ENCODE measurements around the gene CCDC197.
A peak's percentile ranks its signal among the peaks of the same experiment; 100 is the strongest.

The CCDC197 gene

DNA sequence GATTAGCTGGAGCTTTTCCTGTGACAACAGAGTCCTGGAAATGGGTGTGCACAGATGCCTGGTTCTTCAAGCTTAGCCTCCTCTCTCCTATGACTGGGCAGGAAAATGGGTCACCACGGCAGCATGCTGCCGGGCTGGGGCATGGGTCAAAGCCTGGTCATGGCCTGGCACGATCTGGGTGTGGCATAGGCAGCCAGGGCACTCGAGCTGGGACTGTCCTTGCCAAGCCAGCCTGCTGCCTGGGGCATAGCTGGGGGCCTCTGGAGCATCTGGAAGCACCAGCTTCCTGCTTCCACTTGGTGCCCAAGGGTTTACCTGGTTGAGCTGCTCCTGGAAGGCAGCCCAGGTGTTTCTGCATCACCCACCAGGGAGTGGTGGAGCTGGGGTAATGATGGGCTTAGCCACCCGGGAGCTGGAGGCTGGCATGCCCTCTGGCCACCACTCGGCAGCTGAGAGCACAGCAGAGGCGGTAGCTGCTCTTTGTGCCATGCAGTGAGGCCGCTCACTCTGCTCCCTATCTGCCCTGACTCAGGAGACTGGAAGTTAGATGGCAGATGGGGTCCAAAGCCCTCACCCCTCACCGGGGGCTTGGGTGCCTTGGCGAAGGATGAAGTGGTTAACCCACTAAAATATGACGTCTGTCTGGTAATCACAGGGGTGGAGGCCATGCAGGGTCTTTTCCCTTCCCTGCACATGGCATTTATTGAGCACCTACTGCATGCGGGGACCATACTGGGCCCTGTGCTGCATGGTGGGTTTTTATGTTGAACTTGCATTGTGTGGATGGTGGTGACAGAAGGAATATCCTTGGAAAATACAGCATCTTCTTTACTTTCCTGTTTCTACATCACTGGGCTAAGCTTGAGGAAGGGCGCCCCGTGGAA is 30.7 kb downstream of the CCDC197 start:
- DNase-seq: no peak

DNA sequence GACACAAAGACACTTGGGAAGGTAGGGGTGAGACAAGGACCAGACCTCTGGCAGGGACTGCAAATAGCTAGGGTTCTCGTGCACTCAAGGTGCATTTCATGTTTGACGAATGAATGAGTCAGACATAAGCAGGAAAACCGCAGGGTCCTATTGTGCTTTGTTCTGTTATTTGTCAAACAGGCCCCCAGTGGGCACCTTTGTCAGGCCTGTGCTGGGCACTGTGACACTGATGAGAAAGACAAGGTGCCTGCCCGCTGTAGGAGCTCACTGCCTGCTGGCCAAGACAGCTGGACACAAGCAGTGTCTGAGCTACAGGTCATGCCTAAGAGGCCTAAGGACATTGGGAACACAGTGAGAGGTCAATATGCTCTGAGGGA is 31.3 kb downstream of the CCDC197 start:
- DNase-seq: no peak

DNA sequence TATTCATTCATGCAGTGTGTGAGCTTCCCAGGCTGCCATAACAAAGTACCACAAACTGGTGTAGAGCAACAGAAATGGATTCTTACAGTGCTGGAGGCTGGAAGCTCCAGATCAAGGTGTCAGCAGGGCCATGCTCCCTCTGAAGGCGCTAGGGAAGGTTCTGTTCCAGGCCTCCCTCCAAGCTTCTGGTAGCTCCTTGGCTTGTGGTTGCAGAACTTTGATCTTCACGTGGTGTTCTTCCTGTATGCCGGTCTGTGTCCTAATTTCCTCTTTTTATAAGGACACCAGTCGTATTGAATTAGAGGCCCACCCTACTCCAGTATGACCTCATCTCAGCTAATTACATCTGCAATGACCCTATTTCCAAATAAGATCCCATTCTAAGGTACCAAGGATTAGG is 32.2 kb downstream of the CCDC197 start:
- DNase-seq: no peak

DNA sequence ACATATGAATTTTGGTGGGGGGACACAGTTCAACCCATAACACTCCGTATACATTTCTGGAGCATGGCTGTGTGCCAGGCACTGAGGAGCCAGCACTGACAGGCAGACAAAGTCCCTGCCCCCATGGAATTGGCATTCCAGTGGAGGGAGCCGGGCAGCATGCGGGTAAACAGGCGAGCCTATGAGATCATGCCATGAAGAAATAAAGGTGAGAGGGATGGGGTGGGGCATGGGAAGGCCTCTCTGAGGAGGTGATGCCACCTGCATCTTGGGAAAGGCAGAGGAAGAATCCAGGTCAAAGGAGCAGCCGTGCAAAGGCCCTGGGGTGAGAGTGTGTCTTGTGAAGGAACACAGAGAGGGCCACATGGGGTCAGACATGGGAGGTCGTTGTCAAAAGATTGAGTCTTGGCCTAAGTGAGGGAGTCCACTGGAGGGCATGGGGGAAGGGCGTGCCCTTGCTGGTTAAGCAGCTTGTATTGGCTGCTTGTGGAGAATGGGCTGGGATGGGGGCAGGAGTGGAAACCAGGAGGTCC is 32.6 kb downstream of the CCDC197 start:
- no peak for DNase-seq

DNA sequence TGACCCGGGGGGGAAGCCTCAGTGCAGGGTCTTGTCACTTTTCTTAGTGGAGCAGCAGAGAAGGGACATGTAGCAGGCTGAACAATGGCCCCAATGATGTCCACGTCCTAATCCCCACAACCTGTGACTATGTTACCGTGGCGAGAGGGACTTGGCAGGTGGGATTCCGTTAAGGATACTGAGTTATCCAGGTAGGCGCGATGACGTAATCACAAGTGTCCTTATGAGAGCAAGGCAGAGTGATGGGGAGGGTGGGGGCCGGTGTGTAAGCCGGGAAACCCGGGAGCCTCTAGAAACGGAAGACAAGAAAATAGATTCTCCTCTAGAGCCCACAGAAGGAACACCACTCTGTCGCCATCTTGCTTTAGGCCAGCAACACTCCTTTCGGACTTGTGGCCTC is 33.5 kb downstream of the CCDC197 start:
- DNase-seq: no peak

DNA sequence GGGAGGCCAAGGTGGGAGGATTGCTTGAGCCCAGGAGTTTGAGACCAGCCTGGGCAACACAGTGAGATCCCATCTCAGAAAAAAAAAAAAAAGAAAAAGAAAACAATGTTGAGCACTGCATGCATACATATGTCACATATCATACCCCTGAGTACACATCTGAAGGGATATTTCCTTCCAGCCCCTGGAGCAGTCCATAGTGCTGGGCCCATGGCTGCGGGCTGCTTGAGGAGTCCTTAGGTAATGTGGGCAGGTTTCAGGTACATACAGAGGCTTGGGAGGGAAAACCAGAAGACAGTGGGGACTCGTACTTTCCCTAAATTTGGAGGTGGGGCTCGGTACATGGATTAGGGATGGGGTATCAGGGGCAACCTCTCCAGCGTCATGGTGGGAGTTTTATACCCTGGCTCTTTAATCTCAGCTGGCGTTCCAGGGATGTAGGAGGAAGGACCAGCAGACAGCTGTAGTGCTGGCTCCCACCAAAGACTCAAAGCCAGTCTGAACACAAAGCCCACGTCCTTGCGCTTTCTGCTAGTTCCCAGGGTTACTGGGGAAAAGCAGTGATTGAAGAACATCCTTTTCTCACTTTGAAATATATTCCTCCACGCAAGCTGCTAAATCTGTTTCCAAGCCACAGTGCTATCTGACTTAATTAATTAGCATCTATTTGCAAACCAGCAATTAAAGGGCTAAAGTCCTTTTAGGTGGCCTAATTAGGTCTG is 34.2 kb downstream of the CCDC197 start:
- no peak for DNase-seq

DNA sequence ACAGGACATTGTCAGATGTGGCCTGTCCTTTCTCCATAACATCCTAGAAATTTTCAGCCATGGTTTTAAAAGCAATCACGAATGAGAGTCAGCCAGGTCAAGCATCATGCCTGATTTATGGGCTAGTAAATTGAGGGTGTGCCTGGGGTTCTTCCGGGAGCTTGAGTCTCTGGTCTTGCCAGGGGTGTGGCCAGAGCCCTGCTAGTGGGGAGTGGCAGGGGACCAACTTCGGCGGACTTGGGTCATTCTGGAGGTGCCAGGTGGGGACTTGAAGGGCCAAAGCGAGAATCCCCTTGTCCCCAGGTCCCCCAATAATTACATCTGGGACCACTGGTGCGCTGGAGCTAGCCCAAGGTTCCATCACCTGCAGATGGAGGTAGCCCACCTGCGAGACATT is 34.8 kb downstream of the CCDC197 start:
- no peak for DNase-seq

DNA sequence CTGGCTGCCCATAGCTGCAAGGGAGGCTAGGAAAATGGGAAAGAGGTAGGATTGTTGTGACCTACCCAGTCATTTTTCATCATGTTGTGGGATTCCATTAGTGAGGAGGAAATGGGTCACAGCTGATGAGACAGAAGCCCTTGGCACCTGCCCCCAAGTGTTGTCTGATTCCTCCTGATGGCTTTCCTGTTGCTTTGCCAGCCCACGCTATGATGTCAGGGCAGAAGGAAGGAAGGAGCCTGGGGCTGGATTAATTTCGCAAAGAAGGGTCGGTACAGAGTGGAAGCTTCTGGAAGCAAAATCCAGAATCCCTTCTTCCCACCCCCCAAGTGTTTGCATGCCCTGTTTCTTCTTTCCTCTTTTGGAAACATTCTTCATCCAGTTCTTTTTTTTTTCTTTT is 37.8 kb downstream of the CCDC197 start:
- no peak for DNase-seq

DNA sequence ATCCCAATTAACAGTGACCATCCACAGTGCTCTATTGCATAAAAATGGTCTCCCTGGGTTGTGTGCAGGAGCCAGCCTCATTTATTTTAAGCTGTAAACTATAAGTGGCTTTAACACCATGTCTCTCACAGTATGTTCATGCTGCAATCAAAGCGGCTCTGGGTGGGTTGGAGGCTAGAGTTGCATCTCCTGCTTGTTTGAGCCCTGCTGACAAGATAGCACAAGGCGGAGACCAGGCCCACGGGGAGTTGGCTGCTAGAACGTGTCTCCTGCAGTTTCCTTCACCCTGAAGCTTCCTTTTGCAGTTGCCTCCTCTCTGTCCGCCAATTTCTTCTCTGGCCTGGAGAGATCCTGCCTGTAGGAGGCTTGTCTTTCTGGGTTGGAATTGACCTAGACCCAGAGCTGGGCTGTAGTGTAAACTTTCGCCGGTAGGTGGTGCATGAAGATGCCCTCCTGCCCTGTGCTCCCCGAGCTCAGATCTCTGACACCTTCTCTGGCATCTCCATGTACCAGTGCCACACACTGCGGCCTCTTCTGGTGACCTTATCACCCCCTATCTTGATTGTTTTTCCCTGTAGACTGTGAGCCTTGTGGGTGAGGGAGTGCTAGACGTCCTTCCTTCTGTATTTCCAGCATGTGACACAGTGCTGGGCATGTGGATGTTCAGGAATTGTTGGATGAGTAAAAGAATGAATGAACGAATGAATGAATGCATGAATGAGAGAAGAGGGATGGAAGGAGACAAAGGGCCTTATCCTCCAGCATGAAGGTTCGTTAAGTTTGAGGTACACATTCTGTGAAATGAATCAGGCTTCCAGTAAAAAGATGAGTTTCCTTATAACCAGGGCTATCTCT is 39.4 kb downstream of the CCDC197 start:
- DNase-seq: peak; percentile 74

DNA sequence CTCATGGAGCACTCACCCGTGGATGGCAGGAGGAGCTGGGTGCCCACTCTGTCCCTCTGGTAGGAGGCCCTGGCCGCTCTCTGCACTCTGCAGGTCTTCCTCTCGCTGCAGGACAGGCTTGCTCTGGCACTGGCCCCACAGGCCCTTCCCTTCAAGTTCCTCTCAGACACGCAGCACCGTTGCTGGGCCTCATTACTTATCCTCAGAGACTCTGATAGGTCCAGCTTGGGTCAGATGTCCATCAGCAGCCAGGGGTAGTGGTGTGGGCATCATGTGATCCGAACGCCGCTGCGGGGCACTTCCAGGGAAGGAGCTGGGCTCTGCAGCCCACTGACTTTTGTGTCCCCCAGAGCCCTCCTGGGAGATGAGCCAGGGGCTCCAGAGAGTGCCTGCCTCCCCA is 40.9 kb downstream of the CCDC197 start:
- DNase-seq: no peak

DNA sequence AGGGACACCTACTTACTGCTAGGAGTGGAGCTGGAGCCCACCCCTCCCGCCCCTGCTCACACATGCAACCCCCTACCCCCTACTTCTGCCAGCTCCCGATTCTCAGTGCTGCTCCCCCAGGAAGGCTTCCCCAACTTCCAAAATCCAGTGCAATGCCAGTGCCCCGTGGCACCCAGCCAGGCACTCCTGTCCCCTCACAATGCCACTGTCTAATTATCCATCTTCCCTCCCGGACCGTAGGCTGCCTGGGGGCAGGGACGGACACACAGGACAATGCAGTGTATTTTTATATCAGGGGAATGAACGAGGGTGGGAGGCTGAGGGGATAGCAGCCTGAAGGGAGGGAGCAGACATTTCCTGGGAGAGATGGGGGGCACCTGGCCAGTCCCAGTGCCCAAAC is 41.4 kb downstream of the CCDC197 start:
- DNase-seq: no peak

DNA sequence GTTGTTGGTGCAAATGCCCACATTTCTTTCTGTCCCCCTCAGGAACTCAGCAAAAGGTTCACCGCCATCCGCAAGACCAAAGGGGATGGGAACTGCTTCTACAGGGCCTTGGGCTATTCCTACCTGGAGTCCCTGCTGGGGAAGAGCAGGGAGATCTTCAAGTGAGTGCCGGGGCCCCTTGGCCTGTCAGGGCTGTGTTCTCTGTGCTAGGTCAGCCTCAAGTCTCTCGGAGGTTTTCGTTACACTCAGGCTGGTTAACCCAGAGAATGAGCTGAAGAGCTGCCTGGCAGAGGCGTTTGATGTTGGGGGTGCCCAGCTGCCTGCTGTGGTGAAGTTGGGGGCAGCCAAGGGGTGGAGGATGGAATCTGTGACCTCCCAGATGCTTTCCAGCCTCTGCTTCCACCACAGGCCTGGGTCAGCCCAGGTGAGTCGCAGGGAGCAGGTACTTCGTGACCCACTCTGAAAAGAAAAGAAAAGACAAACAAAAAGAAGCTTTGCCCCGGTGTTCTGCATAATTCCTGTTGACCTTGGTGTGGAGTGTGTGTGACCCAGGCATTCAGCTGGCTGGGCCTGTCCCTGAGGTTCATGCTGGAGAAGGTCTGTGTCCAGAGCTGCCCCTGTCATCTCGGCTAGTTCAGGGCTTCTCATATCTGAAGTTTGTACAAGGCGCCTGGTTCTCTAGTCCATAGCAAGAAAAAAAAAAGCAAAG is 42.0 kb downstream of the CCDC197 start:
- no peak for DNase-seq

DNA sequence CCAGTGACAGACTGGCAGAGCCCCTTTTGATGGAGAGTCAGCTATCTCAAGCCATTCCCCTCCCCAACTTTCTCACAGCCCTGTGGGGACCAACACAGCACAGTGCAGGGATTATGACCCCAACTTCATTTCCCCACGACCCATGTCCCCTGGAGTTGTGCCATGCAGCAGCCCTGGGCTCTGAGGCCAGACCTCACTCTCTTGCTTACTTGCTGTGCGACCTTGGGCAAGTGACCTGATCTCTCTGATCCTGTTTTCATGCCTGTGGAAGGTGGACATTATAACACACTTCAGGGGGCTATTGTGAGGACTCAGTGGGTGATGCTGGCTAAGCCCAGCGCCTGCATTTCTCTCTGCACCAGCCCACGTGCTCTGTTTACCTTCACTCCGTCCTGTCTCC is 43.1 kb downstream of the CCDC197 start:
- DNase-seq: no peak

DNA sequence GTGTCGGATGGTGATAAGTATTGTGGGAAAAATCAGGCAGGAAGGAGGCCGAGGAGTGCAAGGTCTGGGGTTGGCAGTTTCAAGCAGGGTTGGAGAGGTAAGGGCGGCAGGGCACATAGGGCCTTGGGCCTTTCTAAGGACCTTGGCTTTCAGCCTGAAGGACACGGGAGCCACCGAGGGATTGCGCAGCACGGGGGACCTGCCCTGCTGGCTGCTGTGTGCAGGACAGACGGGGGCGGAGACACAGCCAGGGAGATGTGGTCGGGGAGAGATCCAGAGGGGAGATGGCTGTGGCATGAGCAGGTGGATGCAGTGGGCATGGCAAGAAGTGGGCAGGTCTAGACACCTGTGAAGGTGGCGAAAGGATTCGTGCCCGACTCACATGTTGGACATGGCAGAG is 43.7 kb downstream of the CCDC197 start:
- no peak for DNase-seq

DNA sequence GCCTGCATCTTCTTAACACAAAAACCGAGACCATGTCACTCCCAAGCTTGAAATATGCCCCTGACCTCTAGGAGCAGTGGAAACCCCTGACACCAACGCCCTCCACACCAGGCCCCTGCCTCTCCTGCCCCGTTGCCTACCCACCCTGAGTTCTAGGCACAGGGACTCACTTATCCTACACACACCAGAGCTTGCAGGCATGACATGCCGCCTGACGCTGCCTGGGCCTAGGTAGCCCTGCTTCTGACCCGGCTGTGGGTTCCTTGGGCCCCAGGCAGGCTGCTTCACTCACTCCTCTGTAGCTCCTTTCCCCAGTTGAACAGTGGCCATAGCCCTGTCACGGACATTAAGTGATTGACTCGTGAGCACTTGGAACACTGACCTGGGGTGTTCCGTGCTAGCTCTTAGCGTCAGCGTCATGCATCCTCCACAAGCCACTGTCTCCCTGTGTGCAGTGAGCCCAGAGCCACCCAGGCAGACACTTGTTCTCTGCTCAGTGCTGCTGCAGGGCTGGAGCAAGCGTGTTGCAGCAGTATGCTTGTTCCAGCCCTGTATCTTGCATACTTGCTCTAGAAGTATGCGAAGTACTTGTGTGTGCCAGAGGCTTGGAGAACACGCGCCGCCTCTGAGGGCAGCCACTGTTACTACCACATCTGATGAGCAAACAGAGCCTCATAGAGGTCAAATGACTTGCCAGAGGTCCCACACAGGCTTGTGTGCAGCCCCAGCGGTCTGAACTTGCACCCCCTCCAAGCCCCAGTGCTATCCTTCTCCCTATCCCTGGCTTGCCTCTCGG is 44.6 kb downstream of the CCDC197 start:
- no peak for DNase-seq

DNA sequence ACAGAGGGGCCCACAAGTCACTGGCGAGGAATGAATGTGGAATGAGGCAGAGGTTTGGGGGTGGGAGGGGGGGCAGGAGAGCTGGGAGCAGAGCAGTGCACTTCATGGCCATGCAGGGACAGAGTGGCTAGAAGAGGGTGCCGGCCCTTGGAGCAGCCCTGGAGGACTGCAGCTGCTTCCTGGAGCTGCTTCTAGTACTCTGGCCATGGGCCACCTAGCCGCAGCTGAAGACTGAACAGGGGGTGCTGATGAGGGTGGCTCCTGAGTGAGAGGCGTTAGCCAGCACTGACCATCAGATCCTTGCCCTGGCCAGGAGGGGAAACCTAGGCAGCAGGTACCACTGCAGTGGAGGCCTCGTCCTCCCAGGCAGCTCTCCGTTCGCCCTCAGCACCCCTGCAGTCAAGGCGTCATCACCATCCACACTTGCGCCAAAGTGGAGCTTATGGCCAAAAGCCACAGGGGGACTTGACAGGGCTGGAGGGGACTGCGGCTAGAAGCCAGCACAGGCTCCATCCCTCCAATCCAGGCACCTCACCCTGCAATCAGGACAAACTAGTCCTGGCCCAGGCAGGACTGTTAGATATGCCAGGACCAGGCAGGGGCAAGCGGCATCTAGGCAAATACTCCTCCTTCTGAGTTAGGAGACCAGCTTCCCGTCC is 45.5 kb downstream of the CCDC197 start:
- DNase-seq: no peak

DNA sequence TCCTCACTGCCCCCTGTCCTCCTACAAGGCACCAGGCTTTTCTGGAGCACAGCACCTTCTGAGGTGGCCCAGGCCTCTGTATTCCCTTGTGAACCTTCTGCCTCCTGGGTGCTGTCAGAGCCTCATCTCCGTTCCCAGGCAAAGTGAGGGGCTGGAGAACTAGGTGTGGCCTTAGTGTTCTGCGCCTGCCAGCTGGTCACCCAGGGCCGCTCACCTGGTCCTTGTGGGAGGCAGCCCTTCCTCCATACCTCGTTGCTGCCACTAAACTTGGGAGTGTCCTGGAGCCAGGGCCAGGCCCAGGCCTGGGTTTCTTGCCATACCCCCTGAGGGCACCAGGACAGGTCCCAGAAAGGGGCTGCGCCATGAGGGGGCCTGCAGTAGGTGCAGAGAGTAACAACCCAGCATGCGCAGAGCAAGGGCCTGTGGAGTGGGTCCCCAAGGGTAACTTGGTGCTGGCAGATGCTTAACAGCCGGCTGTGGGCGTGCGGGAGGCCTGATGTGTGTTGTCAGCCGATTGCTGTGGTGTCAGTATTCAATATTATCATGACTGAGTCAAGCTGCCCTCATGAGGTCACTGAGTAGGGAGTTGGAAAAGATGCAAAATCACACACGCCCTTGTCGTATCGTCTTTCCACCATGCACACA is 46.1 kb downstream of the CCDC197 start:
- no peak for DNase-seq

DNA sequence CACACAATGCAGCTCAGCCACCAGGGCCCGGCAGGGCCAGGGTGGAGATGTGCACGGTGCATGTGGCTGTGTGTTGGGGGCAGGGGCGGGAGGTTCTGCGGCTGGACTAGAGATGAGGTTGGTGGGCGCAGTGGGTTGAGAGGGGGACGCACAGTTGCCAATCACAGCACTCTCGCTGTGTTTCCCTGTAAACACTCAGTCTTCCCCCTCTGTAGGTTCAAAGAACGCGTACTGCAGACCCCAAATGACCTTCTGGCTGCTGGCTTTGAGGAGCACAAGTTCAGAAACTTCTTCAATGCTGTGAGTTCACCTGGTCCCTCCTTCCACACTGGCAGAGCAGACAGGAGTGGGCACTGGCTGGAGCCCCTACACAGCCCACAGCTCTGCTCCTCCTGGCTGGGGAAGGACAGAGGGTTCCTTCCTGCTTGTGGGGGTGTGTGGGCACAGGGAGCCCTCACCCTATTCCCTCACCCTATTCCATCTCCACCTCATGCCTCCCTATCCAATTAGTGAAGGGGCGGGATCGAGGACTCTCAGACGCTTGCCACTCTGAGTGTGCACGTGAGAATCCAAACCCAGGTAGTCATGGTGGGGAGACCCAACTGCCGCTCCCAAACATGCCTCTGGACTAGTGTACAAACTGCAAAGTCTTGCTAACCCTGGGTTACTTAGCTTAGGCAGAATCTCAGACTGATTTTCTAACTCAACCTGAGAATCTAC is 46.8 kb downstream of the CCDC197 start:
- no peak for DNase-seq

DNA sequence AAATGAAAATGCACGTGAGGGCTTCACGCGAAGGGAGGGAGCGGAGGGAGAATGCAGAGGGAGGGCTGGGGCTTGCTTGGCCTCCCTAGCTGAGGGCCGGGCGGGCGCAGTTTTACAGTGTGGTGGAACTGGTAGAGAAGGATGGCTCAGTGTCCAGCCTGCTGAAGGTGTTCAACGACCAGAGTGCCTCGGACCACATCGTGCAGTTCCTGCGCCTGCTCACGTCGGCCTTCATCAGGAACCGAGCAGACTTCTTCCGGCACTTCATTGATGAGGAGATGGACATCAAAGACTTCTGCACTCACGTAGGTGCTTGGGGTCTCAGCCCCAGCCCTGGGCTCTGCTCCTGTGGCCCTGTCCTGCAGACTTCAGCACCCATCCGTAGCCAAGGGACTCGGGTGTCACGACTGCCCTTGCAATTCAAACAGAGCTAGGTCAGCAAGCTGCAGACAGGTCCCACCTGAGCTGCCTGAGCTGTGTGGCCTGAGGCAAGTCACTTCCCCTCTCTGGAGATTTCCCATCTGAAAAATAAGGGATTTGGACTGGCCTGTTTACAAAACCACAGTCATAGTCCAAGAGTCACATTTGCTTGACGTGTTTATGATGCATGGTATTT is 47.5 kb downstream of the CCDC197 start:
- DNase-seq: no peak
